Nephron progenitor cell (in vitro differentiated cells): ENCODE measurements around the gene TEPSIN.

ENCODE experiments used
- DNase-seq: peaks from one replicate; pipeline ENCODE4 v3.0.0; 2021
- H3K27ac Mint-ChIP-seq: 2 replicates; pipeline ENCODE4 v1.8.0; 2021; ENCODE audit warnings: mild to moderate bottlenecking, moderate library complexity, mixed read lengths
- H3K27me3 Mint-ChIP-seq: 2 replicates; pipeline ENCODE4 v1.8.0; 2021; ENCODE audit warnings: mild to moderate bottlenecking, low read depth, mixed read lengths; ENCODE audit not compliant: poor library complexity
- H3K36me3 Mint-ChIP-seq: 2 replicates; pipeline ENCODE4 v1.8.0; 2021; ENCODE audit warnings: low read depth, mixed read lengths
- H3K4me1 Mint-ChIP-seq: 2 replicates; pipeline ENCODE4 v1.8.0; 2021; ENCODE audit warnings: mixed read lengths
- H3K4me3 Mint-ChIP-seq: 2 replicates; pipeline ENCODE4 v1.8.0; 2021; ENCODE audit warnings: mild to moderate bottlenecking, moderate library complexity, mixed read lengths
- H3K9me3 Mint-ChIP-seq: 2 replicates; pipeline ENCODE4 v1.8.0; 2021; ENCODE audit warnings: mild to moderate bottlenecking, moderate library complexity, mixed read lengths
- CTCF ChIP-seq: fragments of 200-600 bp; sonication (generic); IDR thresholded peaks from 2 replicates; pipeline ENCODE4 v1.5.0; 2021; ENCODE audit warnings: antibody characterized with exemption

Gene TEPSIN

GRCh38 chr17:81193470-81194224 is 45.2 kb downstream of the TEPSIN start:
- TF ChIP-seq CTCF, result no peak
- no peaks in the 10 kb centered on the region for H3K9me3 Mint-ChIP-seq
- H3K36me3 Mint-ChIP-seq, result no peaks in the 10 kb centered on the region
- H3K4me1 Mint-ChIP-seq, result no peaks in the 10 kb centered on the region
- H3K4me3 Mint-ChIP-seq, result no peak overlapping the region
- no peak for DNase-seq
- H3K27ac Mint-ChIP-seq, result no peak overlapping the region
- no peaks in the 10 kb centered on the region for H3K27me3 Mint-ChIP-seq

GRCh38 chr17:81193051-81193410 is 45.8 kb downstream of the TEPSIN start:
- Mint-ChIP-seq H3K27me3 (no peaks in the 10 kb centered on the region), H3K4me3 (no peak overlapping the region), H3K9me3 (no peaks in the 10 kb centered on the region), H3K27ac (no peak overlapping the region), H3K4me1 (no peaks in the 10 kb centered on the region), H3K36me3 (no peaks in the 10 kb centered on the region)
- no peak for TF ChIP-seq CTCF
- no peak for DNase-seq

DNA sequence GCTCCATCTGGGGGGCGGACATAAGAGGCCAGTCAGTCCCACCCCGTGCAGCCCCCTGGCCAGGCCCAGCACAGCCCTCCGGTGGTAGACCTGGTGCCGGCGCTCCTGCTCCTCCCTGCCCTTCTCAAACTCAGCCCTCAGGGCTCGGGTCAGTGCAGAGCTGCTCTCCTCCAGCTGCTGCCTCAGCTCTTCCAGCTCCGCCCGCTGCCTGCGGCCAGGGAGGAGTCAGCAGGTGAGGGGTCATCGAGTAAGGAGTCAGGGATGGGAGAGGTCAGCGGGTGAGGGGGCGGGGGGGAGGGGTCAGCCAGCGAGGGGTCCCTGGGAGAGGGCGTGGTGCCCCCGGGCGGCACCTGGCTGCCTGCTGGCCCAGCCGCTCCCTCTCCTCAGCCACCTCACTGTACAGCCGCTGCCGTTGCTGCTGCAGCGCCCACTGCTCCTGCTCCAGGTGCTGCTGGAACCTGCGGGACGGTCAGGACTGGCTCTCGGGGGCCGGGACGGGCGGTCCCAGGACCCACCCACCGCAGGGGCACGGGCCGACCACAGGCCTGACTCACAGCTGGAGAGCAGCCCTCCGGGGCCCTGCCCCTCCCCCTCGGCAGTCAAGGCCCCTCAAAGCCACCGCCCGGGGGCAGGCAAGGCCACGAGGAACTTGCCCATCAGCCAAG is 46.3 kb downstream of the TEPSIN start:
- Mint-ChIP-seq H3K27me3 (no peaks in the 10 kb centered on the region), H3K4me3 (no peak overlapping the region), H3K4me1 (no peaks in the 10 kb centered on the region), H3K36me3 (no peaks in the 10 kb centered on the region), H3K27ac (no peak overlapping the region), H3K9me3 (no peaks in the 10 kb centered on the region)
- DNase-seq, result no peak
- no peak for TF ChIP-seq CTCF

- DNase-seq, result no peak
- Mint-ChIP-seq H3K4me1 (no peaks in the 10 kb centered on the region), H3K27me3 (no peaks in the 10 kb centered on the region), H3K36me3 (no peaks in the 10 kb centered on the region), H3K4me3 (no peak overlapping the region), H3K27ac (no peak overlapping the region), H3K9me3 (no peaks in the 10 kb centered on the region)
- TF ChIP-seq CTCF, result no peak
Observed at GRCh38 chr17:81191646-81192045, 47.2 kb downstream of the TEPSIN start.

GRCh38 chr17:81191116-81191515 is 47.7 kb downstream of the TEPSIN start:
- no peaks in the 10 kb centered on the region for H3K27me3 Mint-ChIP-seq
- H3K9me3 Mint-ChIP-seq, result no peaks in the 10 kb centered on the region
- TF ChIP-seq CTCF, result no peak
- no peak for DNase-seq
- H3K4me1 Mint-ChIP-seq, result no peaks in the 10 kb centered on the region
- no peaks in the 10 kb centered on the region for H3K36me3 Mint-ChIP-seq
- no peak overlapping the region for H3K4me3 Mint-ChIP-seq
- H3K27ac Mint-ChIP-seq, result no peak overlapping the region

DNA sequence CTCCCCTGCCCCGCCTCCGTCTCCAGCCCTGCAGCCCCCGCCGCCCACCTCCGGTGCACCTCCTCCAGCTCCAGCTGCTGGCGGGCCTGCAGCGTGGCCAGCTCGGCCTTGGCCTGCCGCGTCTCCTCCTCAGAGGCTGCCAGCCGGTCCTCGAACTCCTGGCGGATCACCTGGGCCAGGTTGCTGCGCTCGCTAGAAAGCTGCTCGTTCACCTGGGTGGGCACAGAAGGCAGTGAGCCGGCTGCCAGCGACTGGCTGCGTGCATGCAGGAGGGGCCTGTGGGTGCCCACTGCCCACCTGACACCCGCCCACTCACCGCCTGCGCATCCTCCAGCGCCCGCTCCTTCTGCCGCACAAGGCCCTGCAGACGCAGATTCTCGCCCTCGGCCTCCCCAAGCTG is 48.3 kb downstream of the TEPSIN start:
- Mint-ChIP-seq H3K4me1 (no peaks in the 10 kb centered on the region), H3K27ac (no peak overlapping the region), H3K27me3 (no peaks in the 10 kb centered on the region), H3K4me3 (no peak overlapping the region), H3K36me3 (no peaks in the 10 kb centered on the region), H3K9me3 (no peaks in the 10 kb centered on the region)
- DNase-seq, result no peak
- no peak for TF ChIP-seq CTCF
